GM12875 (cell line): Measurements from ENCODE around the gene CRADD.

Source experiments
- H3K4me3 ChIP-seq: one replicate; pipeline ENCODE4 v1.5.1; 2011; ENCODE audit warnings: low read depth, low read length, control low read depth
- TF ChIP-seq, protein P1 (sequence below): IDR thresholded peaks from 2 replicates; pipeline ENCODE4 v1.5.1; 2011; ENCODE audit warnings: low read depth, mild to moderate bottlenecking, control low read depth, inconsistent platforms, low read length, moderate library complexity, borderline replicate concordance; ENCODE audit not compliant: insufficient read depth

CRADD gene

DNA sequence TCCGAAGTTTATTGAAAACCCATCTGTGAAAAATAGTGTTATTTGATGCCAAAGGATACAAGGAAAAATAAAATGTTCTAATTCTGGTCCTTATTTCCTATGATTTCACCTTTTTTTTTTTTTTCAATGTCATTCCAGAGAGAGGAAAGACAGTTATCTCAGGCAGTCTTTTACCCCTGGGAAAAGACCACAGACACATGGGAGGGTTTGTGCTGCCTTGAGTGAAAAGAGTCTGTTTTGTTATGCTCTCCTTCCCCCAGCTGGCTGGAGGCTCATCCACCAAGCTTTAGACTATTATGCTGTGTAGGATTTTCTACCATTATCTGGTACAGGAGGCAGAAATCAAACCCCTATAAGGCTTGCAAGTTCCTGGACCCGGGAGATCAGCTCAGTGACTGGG lies 151.8 kb downstream of the CRADD start:
- H3K4me3 ChIP-seq, result no peak overlapping the region
- TF ChIP-seq, protein P1, sequence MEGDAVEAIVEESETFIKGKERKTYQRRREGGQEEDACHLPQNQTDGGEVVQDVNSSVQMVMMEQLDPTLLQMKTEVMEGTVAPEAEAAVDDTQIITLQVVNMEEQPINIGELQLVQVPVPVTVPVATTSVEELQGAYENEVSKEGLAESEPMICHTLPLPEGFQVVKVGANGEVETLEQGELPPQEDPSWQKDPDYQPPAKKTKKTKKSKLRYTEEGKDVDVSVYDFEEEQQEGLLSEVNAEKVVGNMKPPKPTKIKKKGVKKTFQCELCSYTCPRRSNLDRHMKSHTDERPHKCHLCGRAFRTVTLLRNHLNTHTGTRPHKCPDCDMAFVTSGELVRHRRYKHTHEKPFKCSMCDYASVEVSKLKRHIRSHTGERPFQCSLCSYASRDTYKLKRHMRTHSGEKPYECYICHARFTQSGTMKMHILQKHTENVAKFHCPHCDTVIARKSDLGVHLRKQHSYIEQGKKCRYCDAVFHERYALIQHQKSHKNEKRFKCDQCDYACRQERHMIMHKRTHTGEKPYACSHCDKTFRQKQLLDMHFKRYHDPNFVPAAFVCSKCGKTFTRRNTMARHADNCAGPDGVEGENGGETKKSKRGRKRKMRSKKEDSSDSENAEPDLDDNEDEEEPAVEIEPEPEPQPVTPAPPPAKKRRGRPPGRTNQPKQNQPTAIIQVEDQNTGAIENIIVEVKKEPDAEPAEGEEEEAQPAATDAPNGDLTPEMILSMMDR, result no peak

DNA sequence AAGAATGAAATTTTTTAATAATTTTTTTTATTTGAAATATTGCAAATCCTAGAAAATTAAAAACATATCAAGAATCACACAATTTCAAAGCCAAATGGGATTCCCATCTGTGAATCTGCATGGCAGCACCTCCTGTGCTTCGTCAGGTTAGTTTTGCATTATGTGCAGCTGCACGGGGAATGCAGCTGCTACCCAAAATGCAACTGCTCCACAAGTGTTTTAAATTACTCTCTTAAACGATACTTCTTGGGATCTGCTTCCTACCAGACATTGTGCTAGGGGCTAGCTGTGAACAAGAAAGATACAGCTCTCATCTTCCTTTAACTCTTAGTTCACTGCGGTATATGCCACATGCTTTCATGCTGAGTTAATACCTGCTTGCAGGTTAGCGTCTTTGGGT lies 154.2 kb downstream of the CRADD start:
- TF ChIP-seq, protein P1, result no peak
- H3K4me3 ChIP-seq, result no peak overlapping the region

DNA sequence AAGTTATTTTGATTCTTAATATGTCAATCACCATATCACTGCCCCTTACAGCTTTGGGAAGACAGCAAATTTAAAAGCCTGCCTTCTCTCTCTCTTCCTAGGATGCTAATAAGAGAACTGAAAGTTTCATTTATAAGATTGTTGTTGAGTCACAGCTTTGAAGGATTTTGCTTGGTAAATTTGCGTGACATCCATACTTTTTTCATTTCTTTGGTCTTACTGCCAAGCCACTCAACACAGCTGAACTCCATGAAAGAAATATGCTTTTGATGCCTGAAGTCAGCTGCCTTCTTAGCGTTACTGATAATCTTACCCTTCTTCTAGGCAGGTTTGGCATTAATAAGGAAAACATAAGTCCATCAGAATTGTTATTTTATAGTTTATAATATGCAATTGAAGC lies 155.0 kb downstream of the CRADD start:
- no peak overlapping the region for H3K4me3 ChIP-seq
- TF ChIP-seq, protein P1, result no peak

DNA sequence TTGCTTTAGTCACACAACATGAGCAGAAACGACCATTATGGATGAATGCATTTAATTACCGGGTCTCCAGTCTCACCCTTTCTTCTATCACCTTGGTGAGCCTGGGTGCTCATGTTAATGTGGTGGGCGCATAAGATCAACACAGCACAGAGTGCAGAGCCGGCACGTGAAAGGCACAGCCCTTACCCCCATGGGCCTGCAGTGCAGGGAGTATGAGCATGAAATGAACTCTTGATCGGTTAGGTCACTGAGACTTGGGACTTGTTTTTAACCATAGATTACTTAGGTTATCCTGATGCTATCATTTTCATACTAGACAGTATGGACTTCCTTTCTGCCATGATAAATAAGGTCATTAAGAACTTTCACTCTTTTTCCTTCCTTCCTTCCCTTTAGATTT lies 156.8 kb downstream of the CRADD start:
- TF ChIP-seq, protein P1, result no peak

DNA sequence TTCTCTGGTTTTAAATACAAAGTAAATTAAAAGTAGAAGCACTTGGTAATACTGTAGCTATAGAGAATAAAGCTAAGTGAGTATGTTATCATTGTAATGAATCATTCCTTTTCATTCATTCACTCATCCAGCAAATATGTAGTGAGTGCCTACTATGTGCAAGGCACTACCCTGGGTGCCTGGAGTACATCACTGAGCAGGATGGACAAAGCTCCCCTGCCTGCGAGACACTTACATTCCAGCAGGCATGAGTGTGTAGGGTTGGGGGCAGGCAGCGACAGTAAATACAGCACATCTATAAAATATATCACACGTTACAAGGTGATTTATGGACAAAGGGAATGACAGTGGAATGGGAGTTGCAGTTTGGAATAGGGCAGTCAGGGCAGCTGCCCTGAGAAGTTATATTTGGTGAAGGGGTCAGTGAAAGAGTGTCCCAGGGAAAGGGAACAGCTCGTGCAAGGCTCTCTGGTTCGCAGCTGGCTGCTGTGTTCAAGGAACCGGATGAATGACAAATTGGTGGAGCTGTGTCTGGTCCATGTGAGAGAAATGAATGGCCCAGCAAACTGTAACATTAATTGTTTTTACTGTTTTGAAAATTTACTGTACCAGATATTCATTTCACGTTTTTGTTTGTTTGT lies 159.6 kb downstream of the CRADD start:
- H3K4me3 ChIP-seq, result no peak overlapping the region
- TF ChIP-seq, protein P1, result no peak

More for the DNA sequence above, 156.8 kb downstream of the CRADD start:
- H3K4me3 ChIP-seq, result no peak overlapping the region

DNA sequence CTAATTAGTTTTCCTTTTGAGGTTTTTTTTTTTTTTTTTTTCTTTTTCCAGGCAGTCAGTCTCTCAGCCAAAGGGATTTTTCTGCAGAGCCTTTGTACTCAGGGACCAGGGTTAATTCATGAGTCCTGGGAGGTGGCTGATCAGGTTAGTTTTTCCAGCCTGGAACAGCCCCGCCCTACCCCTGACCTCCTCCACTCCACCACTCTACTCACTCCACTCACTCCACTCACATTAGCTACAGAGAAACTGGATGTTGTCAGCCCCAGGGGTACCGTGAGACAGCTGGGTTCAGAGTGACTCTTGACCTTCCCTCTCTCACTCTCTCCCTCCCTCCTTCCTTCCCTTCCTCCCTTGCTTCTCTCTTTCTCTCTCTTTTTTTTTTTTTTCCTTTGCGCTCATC lies 161.0 kb downstream of the CRADD start:
- TF ChIP-seq, protein P1, result no peak
- no peak overlapping the region for H3K4me3 ChIP-seq

DNA sequence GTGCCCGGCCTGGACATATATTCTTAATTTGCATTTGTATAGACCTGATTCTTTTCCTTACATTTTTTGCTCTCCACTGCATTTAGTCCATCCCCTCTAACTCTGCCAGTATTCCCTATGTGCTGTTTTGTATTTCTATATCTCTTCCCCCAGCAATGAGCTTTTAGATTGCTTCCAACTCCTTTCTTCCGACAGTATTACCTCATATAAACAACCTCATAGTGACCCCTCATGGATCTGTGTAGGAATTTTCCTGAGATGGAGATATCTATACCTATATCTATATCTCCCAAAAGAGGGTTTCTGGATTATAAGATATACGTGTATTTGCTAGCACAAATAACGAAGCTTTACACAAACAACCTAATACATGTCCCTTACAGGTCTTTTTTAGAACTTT lies 161.9 kb downstream of the CRADD start:
- no peak overlapping the region for H3K4me3 ChIP-seq
- TF ChIP-seq, protein P1, result no peak
